Urinary bladder (tissue), 4 donors: ENCODE results near the gene LGALS3BP. TPM values are rescaled to one million over a fixed set of nuclear protein-coding genes. Genes with fewer than 3 reads are reported as not detected.

Experiments
- DNase-seq: peaks from one replicate; pipeline ENCODE4 v3.0.0-alpha.2; 2015; ENCODE audit errors: extremely low spot score
- H3K27ac ChIP-seq: one replicate; pipeline ENCODE4 v1.5.1; 2013; ENCODE audit warnings: low read depth, mild to moderate bottlenecking, moderate library complexity
- H3K36me3 ChIP-seq: one replicate; pipeline ENCODE4 v1.6.1; 2013; ENCODE audit warnings: mild to moderate bottlenecking, moderate library complexity; ENCODE audit not compliant: insufficient read depth
- H3K4me1 ChIP-seq: one replicate; pipeline ENCODE4 v1.6.1; 2013; ENCODE audit warnings: mild to moderate bottlenecking, moderate library complexity; ENCODE audit not compliant: insufficient read depth
- H3K4me3 ChIP-seq: one replicate; pipeline ENCODE4 v1.5.1; 2013; ENCODE audit warnings: low read depth, low read length
- WGBS: extraction: QIAGEN DNeasy Blood & Tissue Kit; methylation state at CpG from one replicate; pipeline ENCODE4 v1.1.7; 2013; 5-methylcytosine and 5-hydroxymethylcytosine counted together
- polyA plus RNA-seq: library from polyadenylated mRNA; stranded (reverse); fragments of 200-250 nt; gene quantifications from one replicate; pipeline ENCODE4 v1.2.3, GENCODE V29; 2013
- total RNA-seq: library from RNA; depleted of rRNA; stranded (reverse); fragments of >200 nt; gene quantifications from one replicate; pipeline ENCODE4 v1.2.3, GENCODE V29; 2014
- donor health status: healthy with polysubstance abuse.
- donor health status: healthy.

LGALS3BP gene
- total and polyA plus RNA-seq, 2 donors, result 103 to 219 TPM

- Histone ChIP-seq H3K36me3 (no peaks in the 10 kb centered on the region), H3K4me3 (no peak overlapping the region), H3K27ac (no peak overlapping the region), H3K4me1 (no peaks in the 10 kb centered on the region)
- 81% methylated on average over 28 of the region's 28 CpGs for WGBS
- no peak for DNase-seq
Measured at GRCh38 chr17:78998311-78999055, 18.8 kb upstream of the LGALS3BP start.

GRCh38 chr17:78997881-78998280, 18.2 kb upstream of the LGALS3BP start:
- Histone ChIP-seq H3K27ac (no peak overlapping the region), H3K4me3 (no peak overlapping the region), H3K36me3 (no peaks in the 10 kb centered on the region), H3K4me1 (no peaks in the 10 kb centered on the region)
- DNase-seq, result no peak
- WGBS, result 81% methylated on average over 6 of the region's 6 CpGs

GRCh38 chr17:78997231-78997741, 17.6 kb upstream of the LGALS3BP start:
- no peak for DNase-seq
- Histone ChIP-seq H3K27ac (no peak overlapping the region), H3K4me1 (no peaks in the 10 kb centered on the region), H3K4me3 (no peak overlapping the region), H3K36me3 (no peaks in the 10 kb centered on the region)
- 93% methylated on average over 27 of the region's 27 CpGs for WGBS

GRCh38 chr17:78996781-78997201, 17.1 kb upstream of the LGALS3BP start:
- H3K27ac ChIP-seq, result no peak overlapping the region
- DNase-seq, result no peak
- WGBS, result 89% methylated on average over 16 of the region's 16 CpGs
- H3K4me1 ChIP-seq, result no peaks in the 10 kb centered on the region
- H3K36me3 ChIP-seq, result no peaks in the 10 kb centered on the region
- H3K4me3 ChIP-seq, result no peak overlapping the region

- Histone ChIP-seq H3K4me1 (no peaks in the 10 kb centered on the region), H3K36me3 (no peaks in the 10 kb centered on the region), H3K4me3 (no peak overlapping the region), H3K27ac (no peak overlapping the region)
- no peak for DNase-seq
- 66% methylated on average over 18 of the region's 18 CpGs for WGBS
Measured at GRCh38 chr17:78995761-78996451, 16.2 kb upstream of the LGALS3BP start.

- DNase-seq, result no peak
- H3K4me3 ChIP-seq, result no peak overlapping the region
- H3K36me3 ChIP-seq, result no peaks in the 10 kb centered on the region
- H3K4me1 ChIP-seq, result no peaks in the 10 kb centered on the region
- no peak overlapping the region for H3K27ac ChIP-seq
- 95% methylated on average over 34 of the region's 34 CpGs for WGBS
Measured at GRCh38 chr17:78995022-78995760, 15.5 kb upstream of the LGALS3BP start.

- H3K27ac ChIP-seq, result no peak overlapping the region
- no peaks in the 10 kb centered on the region for H3K36me3 ChIP-seq
- no peak for DNase-seq
- H3K4me3 ChIP-seq, result no peak overlapping the region
- 89% methylated on average over 22 of the region's 22 CpGs for WGBS
- no peaks in the 10 kb centered on the region for H3K4me1 ChIP-seq
Measured at GRCh38 chr17:78993981-78994671, 14.4 kb upstream of the LGALS3BP start.

- H3K4me1 ChIP-seq, result no peaks in the 10 kb centered on the region
- no peak overlapping the region for H3K4me3 ChIP-seq
- no peaks in the 10 kb centered on the region for H3K36me3 ChIP-seq
- no peak for DNase-seq
- H3K27ac ChIP-seq, result no peak overlapping the region
- WGBS, result 79% methylated on average over 49 of the region's 49 CpGs
Measured at GRCh38 chr17:78993241-78993956, 13.7 kb upstream of the LGALS3BP start.

GRCh38 chr17:78992542-78993212, 13.0 kb upstream of the LGALS3BP start:
- 74% methylated on average over 12 of the region's 12 CpGs for WGBS
- no peak overlapping the region for H3K27ac ChIP-seq
- no peak for DNase-seq
- H3K4me3 ChIP-seq, result no peak overlapping the region
- no peaks in the 10 kb centered on the region for H3K36me3 ChIP-seq
- H3K4me1 ChIP-seq, result no peaks in the 10 kb centered on the region

GRCh38 chr17:78991906-78992532, 12.3 kb upstream of the LGALS3BP start:
- Histone ChIP-seq H3K27ac (no peak overlapping the region), H3K4me3 (no peak overlapping the region), H3K4me1 (no peaks in the 10 kb centered on the region), H3K36me3 (no peaks in the 10 kb centered on the region)
- WGBS, result 91% methylated on average over 22 of the region's 22 CpGs
- DNase-seq, result no peak

GRCh38 chr17:78991017-78991738, 11.5 kb upstream of the LGALS3BP start:
- Histone ChIP-seq H3K4me3 (no peak overlapping the region), H3K36me3 (no peaks in the 10 kb centered on the region), H3K4me1 (no peaks in the 10 kb centered on the region), H3K27ac (no peak overlapping the region)
- 92% methylated on average over 33 of the region's 33 CpGs for WGBS
- DNase-seq, result no peak
